Activated naive CD4-positive, alpha-beta T cell treated with anti-CD3 and anti-CD28 coated beads, Interleukin-2, amount 50 U/mL, for 24 hours (primary cell): ENCODE measurements around the gene NHLRC1.

Source experiments
- H3K27ac Mint-ChIP-seq: one replicate; pipeline ENCODE4 v1.8.0; 2021; ENCODE audit warnings: mild to moderate bottlenecking, mixed read lengths
- H3K27me3 Mint-ChIP-seq: one replicate; pipeline ENCODE4 v1.8.0; 2021; ENCODE audit warnings: mixed read lengths
- H3K36me3 Mint-ChIP-seq: one replicate; pipeline ENCODE4 v1.8.0; 2021; ENCODE audit warnings: mixed read lengths
- H3K4me1 Mint-ChIP-seq: one replicate; pipeline ENCODE4 v1.8.0; 2021; ENCODE audit warnings: mixed read lengths
- H3K4me3 Mint-ChIP-seq: one replicate; pipeline ENCODE4 v1.8.0; 2021; ENCODE audit warnings: mild to moderate bottlenecking, mixed read lengths
- H3K9me3 Mint-ChIP-seq: one replicate; pipeline ENCODE4 v1.8.0; 2021; ENCODE audit warnings: mixed read lengths

Gene NHLRC1

GRCh38 chr6:18148304-18149025 lies 26.0 kb upstream of the NHLRC1 start:
- Mint-ChIP-seq H3K4me1 (peaks cover 23% of the 10 kb centered on the region), H3K4me3 (no peak overlapping the region), H3K36me3 (peaks cover 14% of the 10 kb centered on the region), H3K27me3 (no peaks in the 10 kb centered on the region), H3K9me3 (no peaks in the 10 kb centered on the region), H3K27ac (no peak overlapping the region)

GRCh38 chr6:18147616-18148015 lies 25.1 kb upstream of the NHLRC1 start:
- Mint-ChIP-seq H3K27ac (no peak overlapping the region), H3K9me3 (no peaks in the 10 kb centered on the region), H3K4me3 (no peak overlapping the region), H3K36me3 (peaks cover 21% of the 10 kb centered on the region), H3K27me3 (no peaks in the 10 kb centered on the region), H3K4me1 (peaks cover 16% of the 10 kb centered on the region)

- H3K27ac Mint-ChIP-seq = no peak overlapping the region
- H3K4me3 Mint-ChIP-seq = no peak overlapping the region
- H3K9me3 Mint-ChIP-seq = no peaks in the 10 kb centered on the region
- H3K36me3 Mint-ChIP-seq = peaks cover 21% of the 10 kb centered on the region
- peaks cover 12% of the 10 kb centered on the region for H3K4me1 Mint-ChIP-seq
- no peaks in the 10 kb centered on the region for H3K27me3 Mint-ChIP-seq
Measured at GRCh38 chr6:18147160-18147559, 24.7 kb upstream of the NHLRC1 start.

DNA sequence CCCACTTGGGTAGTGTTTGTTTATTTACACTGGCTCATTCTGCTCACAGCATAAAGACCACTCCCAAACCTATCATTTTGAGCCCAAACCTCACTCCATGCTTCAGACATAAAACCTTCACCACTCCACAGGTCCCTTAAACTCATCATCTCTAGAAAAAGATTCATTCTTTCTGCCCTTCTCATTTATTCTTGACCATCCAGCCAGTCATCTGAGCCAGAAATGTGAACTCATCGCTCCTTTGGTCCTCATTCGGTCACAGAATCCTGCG lies 20.0 kb upstream of the NHLRC1 start:
- H3K4me3 Mint-ChIP-seq = no peak overlapping the region
- H3K36me3 Mint-ChIP-seq = peaks cover 26% of the 10 kb centered on the region
- no peaks in the 10 kb centered on the region for H3K9me3 Mint-ChIP-seq
- no peak overlapping the region for H3K27ac Mint-ChIP-seq
- H3K4me1 Mint-ChIP-seq = peaks cover 6% of the 10 kb centered on the region
- H3K27me3 Mint-ChIP-seq = no peaks in the 10 kb centered on the region

- H3K27ac Mint-ChIP-seq = no peak overlapping the region
- peaks cover 24% of the 10 kb centered on the region for H3K36me3 Mint-ChIP-seq
Measured at GRCh38 chr6:18141805-18142590, 19.5 kb upstream of the NHLRC1 start.

GRCh38 chr6:18139935-18140621 lies 17.6 kb upstream of the NHLRC1 start:
- H3K27ac Mint-ChIP-seq = no peak overlapping the region
- no peak overlapping the region for H3K4me3 Mint-ChIP-seq
- peaks cover 28% of the 10 kb centered on the region for H3K36me3 Mint-ChIP-seq

More at GRCh38 chr6:18141805-18142590, 19.5 kb upstream of the NHLRC1 start:
- Mint-ChIP-seq H3K4me1 (peaks cover 2% of the 10 kb centered on the region), H3K4me3 (no peak overlapping the region), H3K27me3 (no peaks in the 10 kb centered on the region), H3K9me3 (no peaks in the 10 kb centered on the region)

DNA sequence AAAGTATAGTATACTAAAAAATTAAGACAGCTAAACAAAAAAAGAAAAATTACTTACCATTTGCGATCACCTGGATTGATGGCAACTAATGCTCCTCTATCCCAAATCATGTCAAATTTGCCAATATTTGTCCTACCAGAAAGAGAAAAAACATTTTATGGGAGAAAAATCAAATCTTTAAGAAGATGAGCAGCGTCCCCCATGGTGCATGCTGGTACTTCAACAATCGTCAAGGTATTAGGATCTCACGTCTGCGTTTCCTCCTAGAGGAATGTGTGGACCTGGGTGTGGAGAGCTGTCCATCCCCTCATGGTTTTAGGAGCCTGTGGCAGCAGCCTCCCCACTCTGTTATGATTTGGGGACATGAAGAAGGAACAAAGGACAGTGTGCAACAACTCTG lies 16.4 kb upstream of the NHLRC1 start:
- H3K4me1 Mint-ChIP-seq = peaks cover 14% of the 10 kb centered on the region
- H3K9me3 Mint-ChIP-seq = no peaks in the 10 kb centered on the region
- no peak overlapping the region for H3K4me3 Mint-ChIP-seq
- H3K27ac Mint-ChIP-seq = no peak overlapping the region
- H3K36me3 Mint-ChIP-seq = peaks cover 31% of the 10 kb centered on the region
- no peaks in the 10 kb centered on the region for H3K27me3 Mint-ChIP-seq

More at GRCh38 chr6:18139935-18140621, 17.6 kb upstream of the NHLRC1 start:
- no peaks in the 10 kb centered on the region for H3K27me3 Mint-ChIP-seq
- H3K4me1 Mint-ChIP-seq = peaks cover 7% of the 10 kb centered on the region
- no peaks in the 10 kb centered on the region for H3K9me3 Mint-ChIP-seq

DNA sequence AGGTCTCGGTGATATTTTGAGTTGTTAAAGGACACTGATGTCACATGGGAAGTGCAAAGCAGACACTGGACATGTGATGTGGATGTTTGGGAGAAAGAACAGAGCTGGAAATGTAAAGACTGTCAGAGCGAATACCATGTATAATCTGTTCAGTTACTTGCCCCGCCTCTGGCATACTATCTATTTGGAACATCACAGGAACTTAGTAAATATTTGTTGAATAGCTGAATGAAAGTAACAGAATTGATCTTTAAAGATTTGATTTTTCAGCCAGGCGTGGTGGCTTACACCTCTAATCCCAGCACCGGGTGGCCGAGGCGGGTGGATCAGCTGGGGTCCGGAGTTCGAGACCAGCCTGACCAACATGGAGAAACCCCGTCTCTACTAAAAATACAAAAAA lies 13.8 kb upstream of the NHLRC1 start:
- H3K4me1 Mint-ChIP-seq = peaks cover 14% of the 10 kb centered on the region
- H3K4me3 Mint-ChIP-seq = no peak overlapping the region
- no peaks in the 10 kb centered on the region for H3K9me3 Mint-ChIP-seq
- H3K36me3 Mint-ChIP-seq = peaks cover 25% of the 10 kb centered on the region
- H3K27me3 Mint-ChIP-seq = no peaks in the 10 kb centered on the region
- no peak overlapping the region for H3K27ac Mint-ChIP-seq

DNA sequence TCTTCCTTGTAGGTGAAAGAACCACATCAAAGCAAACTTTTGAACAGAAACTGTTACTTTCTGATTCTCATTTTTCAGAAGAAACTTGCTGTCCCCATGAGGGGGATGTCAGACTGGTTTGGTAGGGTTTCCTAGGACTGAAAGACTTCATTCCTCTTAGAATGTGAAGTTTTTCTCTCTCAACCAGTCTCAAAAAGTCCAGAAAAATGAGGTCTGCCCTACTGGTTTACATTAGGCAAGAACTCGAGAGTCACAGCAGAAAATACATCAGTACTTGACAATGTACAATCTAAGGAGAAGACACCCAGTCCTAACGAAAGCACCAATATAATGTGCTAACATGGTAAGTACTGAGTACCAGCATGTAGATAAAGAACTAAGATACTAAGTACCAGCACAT lies 12.7 kb upstream of the NHLRC1 start:
- Mint-ChIP-seq H3K36me3 (peaks cover 22% of the 10 kb centered on the region), H3K27me3 (no peaks in the 10 kb centered on the region), H3K9me3 (no peaks in the 10 kb centered on the region), H3K4me3 (no peak overlapping the region), H3K27ac (no peak overlapping the region), H3K4me1 (peaks cover 14% of the 10 kb centered on the region)

DNA sequence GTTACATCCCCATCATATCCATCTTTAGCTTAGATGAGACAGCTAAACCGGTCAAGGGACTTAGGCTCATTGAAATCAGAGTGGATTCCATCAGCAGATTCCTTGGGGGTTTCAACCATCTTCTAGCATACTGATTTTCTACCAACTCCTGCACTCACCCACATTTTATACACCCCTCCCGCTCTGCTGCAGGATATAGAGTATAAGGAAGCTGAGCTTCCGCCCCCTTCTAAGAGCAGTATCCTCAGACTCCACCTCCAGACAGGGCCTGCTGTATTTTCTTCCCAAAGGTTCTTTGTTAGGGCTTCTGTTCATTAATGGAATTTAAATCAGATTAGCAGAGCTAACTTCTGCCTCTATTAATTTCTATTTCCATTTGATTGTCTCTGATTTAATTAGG lies 9.9 kb upstream of the NHLRC1 start:
- no peak overlapping the region for H3K27ac Mint-ChIP-seq
- peaks cover 13% of the 10 kb centered on the region for H3K36me3 Mint-ChIP-seq
- peaks cover 14% of the 10 kb centered on the region for H3K4me1 Mint-ChIP-seq
- no peaks in the 10 kb centered on the region for H3K9me3 Mint-ChIP-seq
- no peaks in the 10 kb centered on the region for H3K27me3 Mint-ChIP-seq
- no peak overlapping the region for H3K4me3 Mint-ChIP-seq

DNA sequence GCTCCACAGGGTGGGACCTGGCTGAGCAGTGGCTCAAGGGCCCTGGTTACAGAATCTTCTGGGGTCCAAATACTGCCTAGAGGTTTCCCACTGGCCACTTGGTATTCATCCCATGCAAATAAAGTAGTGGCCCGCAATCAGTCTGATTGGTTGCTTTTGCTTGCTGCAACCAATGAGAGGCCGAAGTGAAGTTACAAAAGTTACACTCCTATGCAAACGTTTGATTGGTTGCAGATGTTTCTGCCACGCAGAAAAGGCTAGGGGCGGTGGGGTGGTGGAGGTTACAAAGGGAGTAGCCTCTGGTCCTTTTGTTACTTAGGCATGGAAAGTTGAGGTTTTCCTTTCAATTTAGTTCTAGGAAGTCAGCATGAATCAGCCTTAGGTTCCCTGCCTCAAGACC lies 3.6 kb upstream of the NHLRC1 start:
- no peaks in the 10 kb centered on the region for H3K36me3 Mint-ChIP-seq
- H3K27ac Mint-ChIP-seq = no peak overlapping the region
- H3K4me3 Mint-ChIP-seq = no peak overlapping the region
- no peaks in the 10 kb centered on the region for H3K9me3 Mint-ChIP-seq
- H3K27me3 Mint-ChIP-seq = no peaks in the 10 kb centered on the region
- H3K4me1 Mint-ChIP-seq = peaks cover 6% of the 10 kb centered on the region

DNA sequence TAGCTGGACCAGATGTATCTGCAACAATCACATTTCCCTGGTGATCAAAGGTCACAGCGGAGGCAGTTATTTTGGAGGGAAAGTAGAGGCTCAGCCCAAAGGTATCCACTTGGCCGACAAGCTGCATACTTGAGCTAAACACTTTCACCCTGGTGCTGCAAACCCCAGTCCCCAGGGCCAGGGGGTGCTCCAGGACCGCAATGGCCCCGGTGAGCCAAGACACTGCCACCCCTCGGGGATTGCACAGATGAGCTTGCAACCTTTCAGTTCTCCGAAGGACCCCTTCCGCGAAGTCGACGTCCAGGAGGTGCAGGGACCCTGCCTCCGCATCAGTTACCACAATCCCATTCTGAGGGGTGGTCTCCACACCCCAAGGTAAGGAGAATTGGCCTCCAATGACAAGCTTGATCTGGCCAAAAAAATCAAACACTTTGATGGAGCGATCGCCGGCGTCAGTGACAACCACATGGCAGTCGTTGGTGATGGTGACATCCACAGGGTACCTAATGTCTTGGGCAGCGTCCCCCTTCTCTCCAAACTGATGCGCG lies 823 bp downstream of the NHLRC1 start:
- Mint-ChIP-seq H3K36me3 (peaks cover 3% of the 10 kb centered on the region), H3K4me1 (peaks cover 6% of the 10 kb centered on the region), H3K4me3 (peak overlapping the region; percentile 56), H3K9me3 (no peaks in the 10 kb centered on the region), H3K27me3 (peaks cover 5% of the 10 kb centered on the region), H3K27ac (no peak overlapping the region)

DNA sequence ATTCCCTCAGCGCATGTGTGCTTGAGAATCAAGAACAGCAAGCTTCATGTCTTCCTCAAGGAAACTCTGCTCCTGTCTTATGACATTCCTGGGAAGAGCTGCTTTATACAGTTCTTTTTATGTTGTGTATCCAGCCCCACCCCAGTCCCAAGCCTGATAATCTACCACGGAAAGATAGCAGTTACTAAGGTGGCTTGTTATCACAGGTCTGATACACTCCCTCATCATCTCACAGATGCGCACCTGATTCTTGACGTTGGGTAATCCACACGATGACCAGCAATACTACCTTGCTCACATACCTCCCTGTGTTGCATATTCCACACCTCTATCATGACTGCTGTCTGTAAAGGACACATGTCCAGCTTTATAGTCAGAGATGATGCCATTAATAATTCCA lies 3.2 kb downstream of the NHLRC1 start:
- Mint-ChIP-seq H3K4me3 (no peak overlapping the region), H3K4me1 (peaks cover 15% of the 10 kb centered on the region), H3K27ac (no peak overlapping the region), H3K9me3 (no peaks in the 10 kb centered on the region), H3K36me3 (peaks cover 3% of the 10 kb centered on the region), H3K27me3 (peaks cover 5% of the 10 kb centered on the region)

GRCh38 chr6:18118330-18118729 lies 4.1 kb downstream of the NHLRC1 start:
- Mint-ChIP-seq H3K4me1 (peaks cover 15% of the 10 kb centered on the region), H3K9me3 (no peaks in the 10 kb centered on the region), H3K4me3 (no peak overlapping the region), H3K27ac (no peak overlapping the region), H3K36me3 (peaks cover 3% of the 10 kb centered on the region), H3K27me3 (peaks cover 8% of the 10 kb centered on the region)

DNA sequence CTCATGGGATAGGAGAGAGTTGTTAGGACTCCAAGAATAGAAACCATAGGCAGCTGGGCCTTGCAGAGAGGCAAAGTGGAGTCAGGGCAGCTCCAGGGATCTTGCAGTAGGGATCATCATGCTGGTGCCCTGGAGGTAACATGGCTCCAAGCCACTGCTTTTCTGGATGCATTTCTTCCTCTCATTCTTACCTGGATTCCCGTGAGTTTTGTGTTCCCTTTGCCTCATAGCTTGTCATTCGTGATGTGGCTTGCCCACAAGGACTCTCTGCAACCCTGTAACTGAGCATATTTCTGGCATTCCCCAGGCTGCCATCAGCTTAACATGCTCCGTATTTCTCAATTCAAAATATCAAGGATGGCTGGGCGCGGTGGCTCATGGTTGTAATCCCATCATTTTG lies 5.3 kb downstream of the NHLRC1 start:
- H3K4me1 Mint-ChIP-seq = peaks cover 8% of the 10 kb centered on the region
- H3K36me3 Mint-ChIP-seq = peaks cover 3% of the 10 kb centered on the region
- H3K9me3 Mint-ChIP-seq = no peaks in the 10 kb centered on the region
- H3K4me3 Mint-ChIP-seq = no peak overlapping the region
- no peak overlapping the region for H3K27ac Mint-ChIP-seq
- H3K27me3 Mint-ChIP-seq = peaks cover 12% of the 10 kb centered on the region

- no peaks in the 10 kb centered on the region for H3K9me3 Mint-ChIP-seq
- H3K27ac Mint-ChIP-seq = no peak overlapping the region
- peaks cover 22% of the 10 kb centered on the region for H3K27me3 Mint-ChIP-seq
- H3K36me3 Mint-ChIP-seq = peaks cover 3% of the 10 kb centered on the region
- H3K4me1 Mint-ChIP-seq = peaks cover 8% of the 10 kb centered on the region
- no peak overlapping the region for H3K4me3 Mint-ChIP-seq
Measured at GRCh38 chr6:18115356-18115755, 7.1 kb downstream of the NHLRC1 start.
